K562 (cell line): ENCODE measurements around the gene RIMKLA.

Experiments used
- MYBL2 ChIP-seq, 2 experiments: fragments of 450-650 bp in 1 of 2; sonication (generic) in 1 of 2; formaldehyde crosslinking in 1 of 2; IDR thresholded peaks; 2 replicates each; pipeline versions ENCODE4 v1.6.1 to v1.8.1; 2017 to 2022; ENCODE audit warnings: borderline replicate concordance in 1 of 2, inconsistent platforms in 1 of 2, low read depth in 1 of 2, mild to moderate bottlenecking in 1 of 2, missing genetic modification reagents in 1 of 2, moderate library complexity in 1 of 2
- MYNN ChIP-seq, 2 experiments: sonication (generic); formaldehyde crosslinking in 1 of 2; IDR thresholded peaks; 2 replicates each; pipeline versions ENCODE4 v1.5.0 to v1.6.1; 2016 to 2020; ENCODE audit warnings: antibody characterized with exemption in 1 of 2, missing genetic modification reagents in 1 of 2
- RBBP5 ChIP-seq: fragments of 200-600 bp; sonication (generic); IDR thresholded peaks from 2 replicates; pipeline ENCODE4 v1.6.1; 2012; ENCODE audit warnings: borderline replicate concordance, mild to moderate bottlenecking, low read length, control low read depth, inconsistent platforms; ENCODE audit not compliant: insufficient read depth, poor library complexity, severe bottlenecking
- RBM34 ChIP-seq: fragments of 200-400 bp; formaldehyde crosslinking; IDR thresholded peaks from 2 replicates; pipeline ENCODE4 v1.6.1; 2018; ENCODE audit warnings: low read length, borderline replicate concordance; ENCODE audit not compliant: insufficient read depth
- TF ChIP-seq, protein P1 (sequence below): fragments of 250-450 bp; sonication (Bioruptor Pico); IDR thresholded peaks from 2 replicates; pipeline ENCODE4 v1.5.1; 2021; ENCODE audit warnings: mild to moderate bottlenecking

DNA sequence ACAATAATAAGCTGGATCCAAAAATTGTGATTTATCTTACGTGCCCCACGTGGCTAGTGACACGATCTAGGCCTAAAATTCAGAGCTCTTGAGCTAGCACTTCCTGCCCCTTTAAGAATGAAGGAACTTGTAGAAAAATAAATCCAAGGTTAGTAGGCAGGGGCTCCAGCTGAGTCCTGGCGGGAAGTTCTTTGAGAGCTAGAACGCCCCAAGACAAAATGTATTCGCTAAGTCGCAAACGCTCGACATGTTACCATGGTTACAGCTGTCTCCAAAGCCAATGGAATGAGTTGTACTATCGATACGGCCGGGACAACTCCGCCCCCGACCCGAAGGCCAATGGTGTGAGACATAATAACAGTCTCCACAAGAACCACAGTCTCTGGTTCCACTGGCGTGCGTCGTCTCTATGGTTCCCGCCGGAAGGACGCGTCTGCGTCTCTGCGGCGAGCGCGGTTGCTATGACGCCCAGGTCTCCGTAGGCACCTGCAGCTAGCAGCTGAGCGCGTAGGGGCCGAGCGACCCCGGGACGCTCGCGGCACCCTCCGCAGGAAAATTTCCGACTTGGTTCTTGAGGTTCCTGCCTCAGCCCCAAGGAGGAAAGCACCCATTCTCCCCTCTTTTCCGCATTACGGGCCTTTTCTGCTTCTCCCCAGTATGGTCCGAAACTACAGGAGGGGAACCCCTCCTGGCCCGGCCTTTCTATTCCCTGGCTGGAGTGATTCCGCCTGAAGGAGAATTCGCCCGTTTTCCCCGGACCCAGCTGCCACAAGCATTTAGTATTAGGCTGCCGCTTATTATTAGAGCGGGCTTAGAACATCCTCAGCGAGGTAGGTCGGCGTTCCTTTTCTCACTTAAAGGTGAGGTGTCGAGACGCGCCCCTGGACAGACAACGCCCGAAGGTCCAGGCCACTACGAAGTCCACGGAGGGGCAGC lies 82.5 kb downstream of the RIMKLA start, which contains the start of gene CCDC30:
- TF ChIP-seq MYNN (IDR thresholded peaks at IDR 0.05) (no peak), MYNN (CRISPR knock-in tag; IDR thresholded peaks at IDR 0.05) (no peak), MYBL2 (IDR thresholded peaks at IDR 0.05; ENCODE audit: low read depth) (no peak), MYBL2 (CRISPR knock-in tag; IDR thresholded peaks at IDR 0.05; ENCODE audit: borderline replicate concordance) (no peak), RBBP5 (no peak), RBM34 (no peak)
- TF ChIP-seq, protein P1, sequence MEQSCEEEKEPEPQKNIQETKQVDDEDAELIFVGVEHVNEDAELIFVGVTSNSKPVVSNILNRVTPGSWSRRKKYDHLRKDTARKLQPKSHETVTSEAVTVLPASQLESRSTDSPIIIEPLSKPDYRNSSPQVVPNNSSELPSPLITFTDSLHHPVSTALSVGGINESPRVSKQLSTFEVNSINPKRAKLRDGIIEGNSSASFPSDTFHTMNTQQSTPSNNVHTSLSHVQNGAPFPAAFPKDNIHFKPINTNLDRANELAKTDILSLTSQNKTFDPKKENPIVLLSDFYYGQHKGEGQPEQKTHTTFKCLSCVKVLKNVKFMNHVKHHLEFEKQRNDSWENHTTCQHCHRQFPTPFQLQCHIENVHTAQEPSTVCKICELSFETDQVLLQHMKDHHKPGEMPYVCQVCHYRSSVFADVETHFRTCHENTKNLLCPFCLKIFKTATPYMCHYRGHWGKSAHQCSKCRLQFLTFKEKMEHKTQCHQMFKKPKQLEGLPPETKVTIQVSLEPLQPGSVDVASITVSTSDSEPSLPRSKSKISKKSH: no peak
